HCT116 (cell line): ENCODE results near the gene ABHD1. TPM values are rescaled to one million over a fixed set of nuclear protein-coding genes. Genes with fewer than 3 reads are reported as not detected.

Experiments used
- ATAC-seq: fragments of 200-7000 bp; cut with Tn5 transposase; 2 replicates; pipeline ENCODE4 v1.9.1; 2020; ENCODE audit warnings: mild to moderate bottlenecking, moderate library complexity
- BruUV-seq: library from RNA; stranded (reverse); fragments of 400-500 nt; replicated peaks from 2 replicates; lab custom pipeline; 2021; lab: Mats Ljungman, UMichigan
- CTCF ChIA-PET: fragments of 300-600 bp; sonication (Branson Sonifier 250); formaldehyde crosslinking; loops from one replicate; lab custom pipeline; 2021; ENCODE audit warnings: antibody characterized with exemption; lab: Charles Lee
- POLR2A ChIA-PET: fragments of 300-600, 350-600 bp; sonication (Branson Sonifier 250); formaldehyde crosslinking; loops from one replicate; lab custom pipeline; 2021; ENCODE audit warnings: antibody characterized with exemption; lab: Charles Lee
- RAD21 ChIA-PET, 2 experiments: fragments of 300-600 bp; sonication (Branson Sonifier 250); formaldehyde crosslinking; loops; one replicate each; lab custom pipeline; 2023; ENCODE audit warnings: low total read pairs in 2 of 2; ENCODE audit not compliant: uncharacterized antibody in 2 of 2, unreplicated experiment in 2 of 2, low non-redundant PET in 1 of 2; lab: Charles Lee
- DNase-seq: peaks from one replicate; pipeline ENCODE4 v3.0.0-alpha.2; 2010; ENCODE audit warnings: low read depth, low spot score
- H2AFZ ChIP-seq: fragments of 200-600 bp; shearing (Covaris generic), sonication (generic); 2 replicates; pipeline ENCODE4 v1.6.1; 2017; ENCODE audit warnings: low read depth, mixed run types, mixed read lengths, antibody characterized with exemption, low read length; ENCODE audit not compliant: poor library complexity, severe bottlenecking
- H3K27ac ChIP-seq: 2 replicates; pipeline ENCODE4 v1.5.1; 2012; ENCODE audit warnings: low read depth, low read length
- H3K27me3 ChIP-seq: fragments of 200-600 bp; sonication (generic); 2 replicates; pipeline ENCODE4 v1.6.1; 2016; ENCODE audit warnings: mixed run types, low read length, mixed read lengths; ENCODE audit not compliant: insufficient read depth
- H3K36me3 ChIP-seq, 2 experiments: fragments of 200-500 bp in 1 of 2; fragments of 200-600 bp in 1 of 2; sonication (Bioruptor generic) in 1 of 2; sonication (generic) in 1 of 2; 2 replicates each; pipeline versions ENCODE4 v1.5.1 to v1.6.1; 2014 to 2016; ENCODE audit warnings: low read length in 2 of 2, inconsistent platforms in 1 of 2, mixed read lengths in 1 of 2, mixed run types in 1 of 2; ENCODE audit not compliant: insufficient read depth in 2 of 2, control insufficient read depth in 1 of 2
- H3K4me1 ChIP-seq, 2 experiments: fragments of 200-600 bp in 1 of 2; sonication (generic) in 1 of 2; 2 replicates each; pipeline versions ENCODE4 v1.5.1 to v1.6.1; 2012 to 2017; ENCODE audit warnings: low read length in 2 of 2, inconsistent platforms in 1 of 2, mild to moderate bottlenecking in 1 of 2, mixed read lengths in 1 of 2, mixed run types in 1 of 2, moderate library complexity in 1 of 2; ENCODE audit not compliant: insufficient read depth in 2 of 2, control insufficient read depth in 1 of 2
- H3K4me2 ChIP-seq: fragments of 200-600 bp; sonication (generic); 2 replicates; pipeline ENCODE4 v1.6.1; 2017; ENCODE audit warnings: mixed run types, low read length, mixed read lengths
- H3K4me3 ChIP-seq, 2 experiments: fragments of 200-600 bp in 1 of 2; sonication (generic) in 1 of 2; replicated peaks in 1 of 2; 2 replicates each; pipeline ENCODE4 v1.5.1; 2011 to 2016; ENCODE audit warnings: low read length in 2 of 2, control low read depth in 1 of 2, low read depth in 1 of 2, mild to moderate bottlenecking in 1 of 2, mixed read lengths in 1 of 2, mixed run types in 1 of 2
- H3K79me2 ChIP-seq: fragments of 200-600 bp; sonication (generic); 2 replicates; pipeline ENCODE4 v1.6.1; 2017; ENCODE audit warnings: mild to moderate bottlenecking, mixed run types, low read length, moderate library complexity, mixed read lengths; ENCODE audit not compliant: insufficient read depth
- H3K9ac ChIP-seq: fragments of 200-600 bp; sonication (generic); 2 replicates; pipeline ENCODE4 v1.6.1; 2016; ENCODE audit warnings: low read length, mixed read lengths
- H3K9me2 ChIP-seq: fragments of 200-600 bp; sonication (generic), shearing (Covaris generic); 2 replicates; pipeline ENCODE4 v1.6.1; 2017; ENCODE audit warnings: mixed run types, mild to moderate bottlenecking, moderate library complexity; ENCODE audit not compliant: insufficient read depth
- H3K9me3 ChIP-seq, 2 experiments: fragments of 200-500 bp in 1 of 2; fragments of 200-600 bp in 1 of 2; sonication (Bioruptor generic) in 1 of 2; sonication (generic) in 1 of 2; 2 replicates each; pipeline ENCODE4 v1.6.1; 2014 to 2017; ENCODE audit warnings: low read length in 2 of 2, mixed read lengths in 2 of 2, inconsistent platforms in 1 of 2, low read depth in 1 of 2, mild to moderate bottlenecking in 1 of 2, mixed run types in 1 of 2, moderate library complexity in 1 of 2; ENCODE audit not compliant: control insufficient read depth in 1 of 2, insufficient read depth in 1 of 2
- H4K20me1 ChIP-seq: fragments of 200-600 bp; sonication (generic), shearing (Covaris generic); 2 replicates; pipeline ENCODE4 v1.6.1; 2017; ENCODE audit warnings: mixed run types, mild to moderate bottlenecking, moderate library complexity; ENCODE audit not compliant: insufficient read depth
- CBX3 ChIP-seq: IDR thresholded peaks from 2 replicates; pipeline ENCODE4 v1.6.1; 2012; ENCODE audit warnings: low read depth
- CEBPB ChIP-seq: IDR thresholded peaks from 2 replicates; pipeline ENCODE4 v1.6.1; 2012; ENCODE audit warnings: low read depth
- EGR1 ChIP-seq: IDR thresholded peaks from 2 replicates; pipeline ENCODE4 v1.6.1; 2012; ENCODE audit warnings: low read depth
- ELF1 ChIP-seq: IDR thresholded peaks from 2 replicates; pipeline ENCODE4 v1.6.1; 2012; ENCODE audit warnings: low read depth, borderline replicate concordance
- EZH2 ChIP-seq: fragments of 200-600 bp; sonication (generic); IDR thresholded peaks from 2 replicates; pipeline ENCODE4 v1.6.1; 2017; ENCODE audit warnings: antibody characterized with exemption, mixed run types
- JUND ChIP-seq: IDR thresholded peaks from 2 replicates; pipeline ENCODE4 v1.6.1; 2012
- POLR2A ChIP-seq: IDR thresholded peaks from 2 replicates; pipeline ENCODE4 v1.7.0; 2011; ENCODE audit warnings: borderline replicate concordance; ENCODE audit not compliant: insufficient read depth, insufficient read length; ENCODE audit errors: extremely low read depth
- RAD21 ChIP-seq: IDR thresholded peaks from 2 replicates; pipeline ENCODE4 v1.6.1; 2012; ENCODE audit warnings: low read depth, mild to moderate bottlenecking
- REST ChIP-seq: IDR thresholded peaks from 2 replicates; pipeline ENCODE4 v1.6.1; 2012; ENCODE audit warnings: low read depth
- SIN3A ChIP-seq: IDR thresholded peaks from 2 replicates; pipeline ENCODE4 v1.6.1; 2012; ENCODE audit warnings: low read depth
- SP1 ChIP-seq: IDR thresholded peaks from 2 replicates; pipeline ENCODE4 v1.6.1; 2012; ENCODE audit warnings: low read depth
- TCF7L2 ChIP-seq: IDR thresholded peaks from 2 replicates; pipeline ENCODE4 v1.7.0; 2011; ENCODE audit warnings: borderline replicate concordance, inconsistent platforms; ENCODE audit not compliant: insufficient read depth, insufficient read length; ENCODE audit errors: extremely low read depth
- YY1 ChIP-seq: IDR thresholded peaks from 2 replicates; pipeline ENCODE4 v1.6.1; 2011; ENCODE audit warnings: low read length, low read depth, moderate library complexity, mild to moderate bottlenecking; ENCODE audit not compliant: insufficient replicate concordance; ENCODE audit errors: extremely low read depth
- ZFX ChIP-seq: fragments of 450-650 bp; IDR thresholded peaks from 2 replicates; pipeline ENCODE4 v1.6.1; 2017
- ZNF274 ChIP-seq: fragments of 200-500 bp; sonication (Bioruptor generic); IDR thresholded peaks from 2 replicates; pipeline ENCODE4 v1.6.1; 2014; ENCODE audit warnings: mild to moderate bottlenecking, low read depth, low read length, inconsistent platforms
- intact Hi-C: fragments of 100-400 bp; cut with micrococcal nuclease; formaldehyde crosslinking; loops from 2 replicates; pipeline ENCODE4 v1.10.0; 2022
- total RNA-seq: library from RNA; stranded (reverse); gene quantifications from one replicate; pipeline ENCODE4 v1.2.1, GENCODE V29; 2021; ENCODE audit not compliant: unreplicated experiment

Gene ABHD1
- total RNA-seq, 1 experiment from 2014 or later: not detected

DNA sequence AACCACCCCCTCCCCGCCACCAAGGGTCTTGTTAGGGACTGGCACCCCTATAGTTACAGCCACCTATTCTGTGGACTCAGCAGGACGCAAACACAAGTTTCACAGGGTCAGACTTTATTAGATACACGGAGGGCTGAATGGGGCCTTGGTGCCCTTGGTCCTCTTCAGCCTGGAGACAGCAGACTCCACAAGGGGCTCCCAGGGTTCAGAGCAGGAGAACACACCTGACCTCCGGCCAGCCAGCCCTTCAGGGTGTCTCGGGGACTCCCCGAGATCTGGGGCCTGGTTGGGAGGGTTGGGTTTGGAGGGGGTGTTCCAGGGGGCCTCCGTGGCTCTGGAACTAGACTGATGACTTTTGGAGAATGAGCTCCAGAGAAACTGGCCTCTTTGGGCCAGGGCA, 13.1 kb downstream of the ABHD1 start:
- no peak overlapping the region for H3K27ac ChIP-seq
- BruUV-seq: no TSS peak
- RAD21 ChIA-PET: no interaction called here
- intact Hi-C loops: no loop called here
- H3K4me2 ChIP-seq: no peak overlapping the region
- no peaks in the 10 kb centered on the region for H3K9me2 ChIP-seq
- H3K36me3 ChIP-seq: peaks cover 7 to 14% of the 10 kb centered on the region in 2 experiments; a peak in 3 of 4 replicates
- peaks cover 4 to 19% of the 10 kb centered on the region in 2 experiments; a peak in 3 of 4 replicates for H3K4me1 ChIP-seq
- ATAC-seq: no peak
- H3K9ac ChIP-seq: no peak overlapping the region
- POLR2A ChIA-PET: no interaction called here
- CTCF ChIA-PET: interaction anchor here (1.4 kb wide), 1 partner anchor 33 kb away, joined by 3 read pairs; no protein-coding TSS in a partner anchor
- no peaks in the 10 kb centered on the region for H3K9me3 ChIP-seq
- H4K20me1 ChIP-seq: no peaks in the 10 kb centered on the region
- H2AFZ ChIP-seq: no peak overlapping the region
- H3K79me2 ChIP-seq: peaks cover 20% of the 10 kb centered on the region
- TF ChIP-seq JUND: no peak
- no peak for TF ChIP-seq CEBPB
- TF ChIP-seq EZH2: no peak
- TF ChIP-seq YY1: no peak
- TF ChIP-seq RAD21: no peak
- TF ChIP-seq CBX3: no peak
- no peak for DNase-seq
- no peak overlapping the region for H3K4me3 ChIP-seq
- no peaks in the 10 kb centered on the region for H3K27me3 ChIP-seq

DNA sequence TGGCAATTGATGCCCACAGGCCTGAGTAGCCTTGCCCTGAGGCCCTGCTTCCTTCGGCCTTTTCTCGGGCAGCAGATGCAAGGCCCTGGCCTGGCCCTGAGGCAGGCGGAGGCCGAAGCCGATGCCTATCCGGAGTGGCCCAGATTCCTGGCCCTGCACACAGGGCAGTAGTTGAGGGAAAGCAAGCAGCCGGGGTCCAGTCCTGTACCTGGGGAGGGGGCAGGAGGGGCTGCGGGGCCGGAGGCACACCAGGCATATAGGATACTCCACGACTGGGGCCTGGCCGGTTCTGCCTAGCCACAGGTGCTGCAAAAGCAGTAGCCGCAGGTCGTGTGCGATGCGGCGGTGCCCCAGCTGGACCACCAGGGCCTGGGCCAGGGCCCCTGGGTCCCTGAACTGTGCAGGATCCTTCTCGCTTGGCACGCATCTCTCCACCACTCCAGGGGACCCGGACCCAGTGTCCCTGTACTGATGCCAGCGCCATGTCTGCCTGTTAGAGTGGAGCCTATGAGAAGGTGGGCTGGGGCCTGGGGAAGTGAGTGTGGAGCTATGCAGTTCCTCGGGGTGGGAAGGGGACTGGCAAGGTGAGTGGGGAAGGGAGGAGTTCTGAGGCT, 13.8 kb downstream of the ABHD1 start:
- intact Hi-C loops: no loop called here
- Histone ChIP-seq H3K27me3 (no peaks in the 10 kb centered on the region), H2AFZ (no peak overlapping the region), H3K79me2 (peaks cover 19% of the 10 kb centered on the region), H4K20me1 (no peaks in the 10 kb centered on the region), H3K4me1 (peaks cover 4 to 19% of the 10 kb centered on the region in 2 experiments; a peak in 3 of 4 replicates), H3K9me3 (no peaks in the 10 kb centered on the region), H3K36me3 (peaks cover 1 to 7% of the 10 kb centered on the region in 2 experiments; a peak in 2 of 4 replicates), H3K9me2 (no peaks in the 10 kb centered on the region), H3K27ac (no peak overlapping the region), H3K4me2 (no peak overlapping the region), H3K4me3 (no peak overlapping the region), H3K9ac (no peak overlapping the region)
- no TSS peak for BruUV-seq
- ChIA-PET RAD21 (no interaction called here), CTCF (interaction anchor here (1.4 kb wide), 1 partner anchor 32 kb away, joined by 3 read pairs; no protein-coding TSS in a partner anchor), POLR2A (no interaction called here)
- DNase-seq (no peak), ATAC-seq (no peak)
- TF ChIP-seq TCF7L2: no peak
- no peak for TF ChIP-seq POLR2A
- no peak for TF ChIP-seq SP1
- no peak for TF ChIP-seq YY1
- TF ChIP-seq ZNF274: no peak
- TF ChIP-seq EGR1: no peak
- TF ChIP-seq REST: no peak
- TF ChIP-seq ZFX: no peak
- TF ChIP-seq ELF1: no peak
- TF ChIP-seq CEBPB: no peak
- no peak for TF ChIP-seq SIN3A
- TF ChIP-seq JUND: no peak
